GM18508 (cell line): ENCODE data around the gene CDH13.

Source experiments
- ATAC-seq: cut with Tn5 transposase; IDR thresholded peaks from one replicate; pipeline ENCODE4 v1.9.1; 2021; ENCODE audit warnings: moderate number of reproducible peaks; ENCODE audit not compliant: insufficient read depth, unreplicated experiment

Gene CDH13

GRCh38 chr16:83793179-83793578 lies 1166.4 kb downstream of the CDH13 start:
- no peak for ATAC-seq

DNA sequence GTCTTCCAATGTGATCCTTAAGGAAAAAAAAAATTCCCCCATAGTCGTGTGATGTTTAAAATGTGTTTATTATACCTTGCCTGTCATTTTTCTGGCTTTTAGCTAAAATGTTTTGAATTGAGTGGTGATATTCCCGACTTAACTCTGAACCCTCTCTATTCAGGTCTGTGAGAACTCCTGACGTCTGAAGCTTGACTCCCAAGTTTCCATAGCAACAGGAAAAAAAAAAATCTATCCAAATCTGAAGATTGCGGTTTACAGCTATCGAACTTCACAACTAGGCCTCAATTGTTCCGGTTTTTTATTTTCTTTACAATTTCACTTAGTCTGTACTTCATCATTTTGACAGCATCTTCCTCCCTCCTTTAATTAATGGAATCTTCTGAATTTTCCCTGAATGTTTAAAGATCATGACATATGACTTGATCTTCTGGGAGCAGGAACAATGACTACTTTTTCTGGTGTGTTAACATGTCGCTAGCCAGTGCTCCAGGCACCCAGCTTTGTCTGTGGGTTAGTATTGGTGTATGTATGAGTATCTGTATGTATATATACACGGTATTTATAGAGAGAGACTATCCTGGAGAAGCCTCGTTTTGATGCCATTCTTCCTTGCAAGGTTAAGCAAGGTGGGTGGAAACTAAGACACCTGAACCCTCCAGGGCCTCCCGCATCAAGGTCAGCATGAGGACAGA lies 1168.2 kb downstream of the CDH13 start:
- no peak for ATAC-seq

GRCh38 chr16:83797013-83797412 lies 1170.2 kb downstream of the CDH13 start:
- ATAC-seq, result no peak

DNA sequence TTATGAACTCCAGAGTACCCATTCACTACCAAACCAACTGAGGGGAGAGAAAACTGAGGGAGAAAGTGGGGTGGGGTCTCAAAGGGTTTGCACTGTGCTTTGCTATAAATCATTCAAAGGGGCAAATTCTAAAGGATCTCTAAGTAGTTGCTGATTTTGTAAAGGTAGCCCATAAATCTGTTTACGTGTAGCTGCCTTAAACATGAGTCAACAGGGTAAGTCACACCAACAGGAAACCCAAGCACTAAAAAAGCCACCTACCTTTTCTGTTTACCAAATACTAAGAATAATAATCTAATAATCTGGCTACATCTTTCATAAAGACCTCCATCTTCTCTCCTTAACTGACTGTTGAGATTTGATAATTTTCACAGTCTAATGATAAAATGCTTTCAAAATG lies 1172.6 kb downstream of the CDH13 start:
- no peak for ATAC-seq

- ATAC-seq, result no peak
Observed at GRCh38 chr16:83802135-83802534, 1175.4 kb downstream of the CDH13 start.

GRCh38 chr16:83802554-83803205 lies 1175.9 kb downstream of the CDH13 start:
- no peak for ATAC-seq

DNA sequence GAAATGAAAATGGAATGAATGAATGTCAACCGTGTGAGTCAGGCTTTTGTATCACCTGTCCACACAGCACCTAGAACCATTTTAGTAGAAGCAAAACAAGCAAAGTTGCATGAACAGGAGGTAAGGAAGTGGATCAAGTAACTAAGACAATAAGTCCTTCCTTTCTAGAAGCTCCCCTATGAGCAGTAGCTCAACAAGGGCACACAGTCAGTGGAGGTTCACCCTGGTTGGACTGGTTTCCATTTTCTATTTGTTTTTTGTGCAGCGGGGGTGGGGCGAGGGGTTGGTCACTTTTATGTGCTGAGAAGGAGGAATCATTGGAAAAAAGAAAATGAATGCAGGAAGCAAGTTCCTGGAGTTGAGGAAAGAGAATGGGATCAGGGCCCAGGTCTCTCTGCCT lies 1177.0 kb downstream of the CDH13 start:
- ATAC-seq, result no peak

DNA sequence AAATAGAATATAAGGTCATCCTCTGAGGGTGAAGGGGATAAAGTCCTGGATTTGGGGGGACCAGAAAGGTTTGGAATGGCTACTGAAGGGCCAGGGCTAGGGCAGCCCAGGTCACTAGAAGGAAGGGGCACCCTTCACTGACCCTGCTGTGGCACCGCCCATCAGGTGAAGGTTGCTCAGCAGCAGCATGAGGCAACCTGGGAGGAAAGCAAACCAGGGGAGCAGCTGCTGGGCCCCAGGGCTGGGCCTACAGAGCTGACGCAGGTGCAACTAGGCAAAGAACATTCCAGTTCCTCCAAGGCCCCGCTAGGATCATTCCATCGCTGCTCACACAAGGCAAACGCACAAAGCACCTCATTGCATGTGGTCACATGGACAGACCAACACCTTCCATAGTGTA lies 1177.6 kb downstream of the CDH13 start:
- no peak for ATAC-seq

DNA sequence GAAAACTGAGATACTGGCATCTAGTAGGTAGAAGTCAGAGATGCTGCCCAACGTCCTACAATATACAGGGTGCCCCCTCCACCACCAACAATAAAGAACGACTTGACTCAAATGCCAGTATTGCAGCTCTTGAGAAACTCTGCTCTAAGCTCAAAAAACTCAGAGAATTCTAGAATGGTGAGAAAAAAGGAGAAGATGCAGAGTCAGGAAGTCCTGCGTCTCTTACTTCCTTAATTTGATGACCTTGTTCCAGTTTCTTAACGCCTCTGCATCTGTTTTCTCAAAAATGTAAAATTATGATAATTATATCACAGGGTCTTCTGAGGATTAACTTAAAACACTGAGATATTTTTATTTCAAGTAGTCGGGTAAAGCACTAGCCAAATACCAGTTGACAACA lies 1179.3 kb downstream of the CDH13 start:
- no peak for ATAC-seq

DNA sequence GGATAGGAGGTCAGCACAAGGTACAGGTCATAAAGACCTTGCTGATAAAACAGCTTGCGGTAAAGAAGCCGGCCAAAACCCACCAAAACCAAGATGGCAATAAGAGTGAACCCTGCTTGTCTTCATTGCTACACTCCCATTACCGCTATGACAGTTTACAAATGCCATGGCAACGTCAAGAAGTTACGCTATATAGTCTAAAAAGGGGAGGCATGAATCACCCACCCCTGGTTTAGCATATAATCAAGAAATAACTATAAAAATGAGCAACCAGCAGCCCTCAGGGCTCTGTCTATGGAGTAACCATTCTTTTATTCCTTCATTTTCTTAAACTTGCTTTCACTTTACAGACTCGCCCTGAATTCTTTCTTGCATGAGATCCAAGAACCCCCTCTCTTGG lies 1180.0 kb downstream of the CDH13 start:
- no peak for ATAC-seq

DNA sequence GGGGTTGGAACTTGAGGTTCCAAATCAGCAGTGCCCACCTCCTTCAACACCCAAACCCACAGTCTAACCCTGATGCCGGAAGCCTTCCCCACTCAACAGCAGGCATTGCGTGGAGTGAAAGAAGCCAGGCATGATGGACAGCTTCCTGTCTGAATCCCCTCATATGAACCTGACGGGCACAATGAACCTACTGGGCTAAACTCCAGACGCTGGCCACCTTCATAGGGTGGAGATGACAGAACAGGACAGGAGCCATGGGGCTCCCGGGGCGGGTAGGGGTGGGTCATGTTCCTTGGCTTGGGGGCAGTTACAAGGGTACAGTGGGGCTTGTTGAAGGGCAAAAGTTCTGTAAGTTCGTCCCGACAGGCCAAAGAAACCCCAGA lies 1180.5 kb downstream of the CDH13 start:
- no peak for ATAC-seq

DNA sequence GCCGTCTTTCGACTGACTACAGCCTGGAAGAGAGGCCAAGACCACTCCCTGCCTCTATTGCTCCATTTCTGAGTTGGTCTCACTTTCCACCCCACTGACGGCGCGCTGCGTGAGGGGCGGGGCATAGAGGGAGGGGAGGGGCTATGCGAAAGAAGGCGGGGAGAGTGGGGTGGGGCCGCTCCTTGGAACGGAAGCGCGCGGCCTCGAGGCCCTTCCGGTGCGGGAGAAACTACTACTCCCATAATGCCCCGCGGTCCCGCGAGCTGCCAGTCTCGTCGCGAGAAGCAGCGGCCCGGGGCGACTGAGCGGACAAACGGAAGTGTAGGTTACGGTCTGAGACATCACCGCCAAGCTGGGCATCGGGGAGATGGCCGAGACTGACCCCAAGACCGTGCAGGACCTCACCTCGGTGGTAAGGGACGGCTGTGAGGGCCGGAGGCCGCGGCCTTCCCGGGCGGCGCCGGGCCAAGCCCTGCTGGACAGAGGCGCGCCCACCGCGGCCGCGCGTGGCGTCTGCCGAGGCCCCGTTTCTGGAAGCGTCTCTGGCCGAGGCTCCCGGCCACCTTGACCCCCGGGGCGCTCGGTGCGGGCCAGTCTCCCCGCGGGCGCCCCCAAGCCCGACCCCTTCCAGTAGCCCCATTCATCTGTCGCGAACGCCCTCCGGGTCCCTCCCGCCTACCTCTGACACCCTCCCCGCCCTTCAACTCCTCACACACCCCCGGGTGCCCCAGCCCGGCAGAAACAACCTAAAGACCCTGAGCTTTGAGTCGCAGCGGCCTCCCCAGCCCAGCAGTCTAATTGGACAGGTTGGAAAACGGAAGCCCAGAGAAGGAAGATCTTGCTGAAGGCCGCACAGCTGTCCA lies 1181.2 kb downstream of the CDH13 start, which contains the start of gene HSBP1:
Gene HSBP1, plus strand, starts transcription at position 269 of the 863 bp plus-strand sequence. Its CDS starts 99 bp downstream, at position 368.
- ATAC-seq, result peak; percentile 70

DNA sequence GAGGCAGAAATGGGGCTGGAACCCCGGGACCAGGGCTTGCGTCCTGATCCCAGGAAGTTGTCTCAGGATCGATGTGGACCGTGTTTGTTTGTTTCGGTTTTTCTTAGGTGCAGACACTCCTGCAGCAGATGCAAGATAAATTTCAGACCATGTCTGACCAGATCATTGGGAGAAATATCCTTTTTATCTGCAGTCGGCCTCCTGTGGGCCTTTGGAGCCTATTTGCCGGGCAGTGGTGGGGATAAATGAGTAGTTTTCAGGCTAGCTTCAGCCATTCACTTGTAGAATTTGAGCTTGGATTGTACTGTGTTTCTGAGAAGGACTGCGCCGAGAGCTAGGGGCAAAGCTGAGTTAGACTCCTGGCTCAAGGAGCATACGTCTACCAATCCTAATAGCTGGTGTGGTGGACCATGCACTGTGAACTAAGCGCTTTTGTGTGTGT lies 1181.8 kb downstream of the CDH13 start:
- ATAC-seq, result no peak

GRCh38 chr16:83809092-83809491 lies 1182.3 kb downstream of the CDH13 start:
- no peak for ATAC-seq

DNA sequence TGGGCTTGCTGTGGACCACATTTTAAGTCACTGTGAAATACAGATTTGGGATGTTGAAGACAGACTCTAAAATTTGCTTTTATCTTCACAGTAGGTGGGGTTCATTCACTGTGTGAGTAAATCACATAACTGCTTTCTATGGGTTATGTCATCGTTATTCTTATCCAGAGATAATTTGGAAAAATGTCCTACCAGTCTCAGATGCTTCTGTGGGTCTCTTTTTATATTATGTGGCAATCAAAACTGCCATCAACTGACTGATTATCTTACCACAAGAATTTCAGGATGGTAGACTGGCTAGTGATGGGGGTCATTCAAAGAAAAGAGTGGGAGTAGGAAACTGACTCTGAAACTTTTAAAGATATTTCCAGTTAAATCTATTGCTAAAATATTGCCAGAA lies 1184.1 kb downstream of the CDH13 start:
- ATAC-seq, result no peak

- no peak for ATAC-seq
Observed at GRCh38 chr16:83813823-83814658, 1187.3 kb downstream of the CDH13 start.

DNA sequence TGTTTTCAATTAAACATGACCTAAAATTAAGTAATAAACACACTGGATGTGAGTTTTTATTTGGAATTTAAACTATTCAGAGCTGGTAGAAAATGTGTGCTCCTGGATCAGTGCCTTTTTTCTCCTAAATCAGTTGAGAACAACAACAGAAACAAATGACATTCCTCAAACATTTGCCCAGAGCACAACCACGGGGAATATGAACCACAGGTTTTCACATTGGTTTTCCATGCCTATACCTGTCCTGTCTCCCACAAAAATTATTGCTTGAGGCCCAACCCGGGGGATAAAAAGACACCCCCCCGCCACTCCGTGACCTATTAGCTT lies 1187.9 kb downstream of the CDH13 start:
- ATAC-seq, result no peak

GRCh38 chr16:83817022-83817421 lies 1190.3 kb downstream of the CDH13 start:
- ATAC-seq, result no peak

GRCh38 chr16:83818276-83818675 lies 1191.5 kb downstream of the CDH13 start:
- ATAC-seq, result no peak

DNA sequence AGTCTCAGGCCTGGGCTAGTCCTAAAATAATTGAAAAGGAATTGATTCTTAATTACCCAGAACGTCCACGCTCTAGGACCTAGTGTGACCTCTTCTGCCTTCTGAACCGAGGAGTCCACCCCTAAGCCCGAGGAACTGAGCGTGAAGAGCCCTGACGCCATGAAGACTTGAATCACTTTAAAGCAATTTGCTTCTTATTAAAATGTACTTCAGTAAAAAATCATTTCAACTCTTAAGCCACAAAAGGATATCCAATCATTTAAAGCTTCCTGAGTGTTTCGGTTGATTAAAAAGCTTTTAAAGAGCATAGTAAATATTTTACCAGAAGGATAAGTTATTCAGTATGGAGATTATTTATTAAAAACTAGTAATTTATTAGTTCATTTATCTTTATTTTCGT lies 1192.6 kb downstream of the CDH13 start:
- ATAC-seq, result no peak
